Right forelimb (tissue), 1 donor: ENCODE measurements around the gene LRWD1.
A peak's percentile ranks its signal among the peaks of the same experiment; 100 is the strongest.

ENCODE experiments used
- DNase-seq: peaks from one replicate; pipeline ENCODE4 v3.0.0-alpha.2; 2018

Gene LRWD1

GRCh38 chr7:102464577-102465280 is at the start of gene LRWD1, which contains the start of gene ALKBH4:
Gene LRWD1 (plus strand): TSS chr7:102464984. CDS start chr7:102465081, 97 bp downstream.
Gene ALKBH4 (minus strand): TSS chr7:102464863. CDS start chr7:102464836, 27 bp downstream.
- peak; percentile 96 for DNase-seq

GRCh38 chr7:102415685-102416225 is 49.0 kb upstream of the LRWD1 start:
- no peak for DNase-seq

GRCh38 chr7:102416406-102416805 is 48.4 kb upstream of the LRWD1 start:
- DNase-seq = no peak

- no peak for DNase-seq
Measured at GRCh38 chr7:102417105-102417504, 47.7 kb upstream of the LRWD1 start.

GRCh38 chr7:102418592-102418991 is 46.2 kb upstream of the LRWD1 start:
- DNase-seq = no peak

GRCh38 chr7:102421706-102422240 is 43.0 kb upstream of the LRWD1 start:
- no peak for DNase-seq

- no peak for DNase-seq
Measured at GRCh38 chr7:102424129-102424551, 40.6 kb upstream of the LRWD1 start.

- DNase-seq = no peak
Measured at GRCh38 chr7:102424787-102425218, 40.0 kb upstream of the LRWD1 start.

GRCh38 chr7:102425639-102426267 is 39.0 kb upstream of the LRWD1 start:
- DNase-seq = no peak

GRCh38 chr7:102426268-102427018 is 38.3 kb upstream of the LRWD1 start:
- no peak for DNase-seq

GRCh38 chr7:102427019-102427405 is 37.8 kb upstream of the LRWD1 start:
- no peak for DNase-seq

- no peak for DNase-seq
Measured at GRCh38 chr7:102429141-102429899, 35.5 kb upstream of the LRWD1 start.

GRCh38 chr7:102431617-102432298 is 33.0 kb upstream of the LRWD1 start:
- no peak for DNase-seq

- DNase-seq = no peak
Measured at GRCh38 chr7:102432442-102433218, 32.2 kb upstream of the LRWD1 start.

- DNase-seq = peak; percentile 91
Measured at GRCh38 chr7:102433219-102434038, 31.4 kb upstream of the LRWD1 start, which contains the start of gene ORAI2. Gene ORAI2 (plus strand): TSS chr7:102433575. CDS start chr7:102438957, 5,382 bp downstream.

- no peak for DNase-seq
Measured at GRCh38 chr7:102434039-102434486, 30.7 kb upstream of the LRWD1 start.

GRCh38 chr7:102436118-102436517 is 28.7 kb upstream of the LRWD1 start:
- DNase-seq = no peak

GRCh38 chr7:102439963-102440795 is 24.6 kb upstream of the LRWD1 start:
- DNase-seq = no peak
